IPS-18c (cell line): Measurements from ENCODE around the gene SMIM28.
"Not testable (repeated sequence)": the region's sequence is repeated elsewhere in the genome, so short reads cannot be mapped to it uniquely, and the experiment has no call there.

Source experiments
- H3K4me3 ChIP-seq: 2 replicates; pipeline ENCODE4 v1.7.0; 2013; ENCODE audit warnings: low read depth, mild to moderate bottlenecking, low read length, moderate library complexity; ENCODE audit not compliant: insufficient read depth
- H3K9me3 ChIP-seq: one replicate; pipeline ENCODE4 v1.6.1; 2013; ENCODE audit warnings: mild to moderate bottlenecking, low read length, moderate library complexity; ENCODE audit not compliant: control insufficient read depth, insufficient read depth

The SMIM28 gene

GRCh38 chr6:138418118-138418742, 40.5 kb downstream of the SMIM28 start:
- H3K9me3 ChIP-seq: no peaks in the 10 kb centered on the region
- H3K4me3 ChIP-seq: no peak overlapping the region

- H3K4me3 ChIP-seq: no peak overlapping the region
- peaks cover 2% of the 10 kb centered on the region for H3K9me3 ChIP-seq
Measured at GRCh38 chr6:138419766-138420165, 42.1 kb downstream of the SMIM28 start.

GRCh38 chr6:138420356-138420755, 42.7 kb downstream of the SMIM28 start:
- peaks cover 2% of the 10 kb centered on the region for H3K9me3 ChIP-seq
- H3K4me3 ChIP-seq: no peak overlapping the region

GRCh38 chr6:138421089-138421488, 43.4 kb downstream of the SMIM28 start:
- peaks cover 2% of the 10 kb centered on the region for H3K9me3 ChIP-seq

GRCh38 chr6:138421608-138422007, 43.9 kb downstream of the SMIM28 start:
- H3K4me3 ChIP-seq: no peak overlapping the region
- peaks cover 2% of the 10 kb centered on the region for H3K9me3 ChIP-seq

More at GRCh38 chr6:138421089-138421488, 43.4 kb downstream of the SMIM28 start:
- no peak overlapping the region for H3K4me3 ChIP-seq

- H3K4me3 ChIP-seq: no peak overlapping the region
- peaks cover 2% of the 10 kb centered on the region for H3K9me3 ChIP-seq
Measured at GRCh38 chr6:138422861-138423260, 45.2 kb downstream of the SMIM28 start.

- H3K4me3 ChIP-seq: no peak overlapping the region
- H3K9me3 ChIP-seq: peaks cover 2% of the 10 kb centered on the region
Measured at GRCh38 chr6:138424004-138424904, 46.5 kb downstream of the SMIM28 start.

- H3K4me3 ChIP-seq, H3K9me3 ChIP-seq: not testable (repeated sequence)
Measured at GRCh38 chr6:138425256-138425655, 47.6 kb downstream of the SMIM28 start.

GRCh38 chr6:138426500-138427123, 48.9 kb downstream of the SMIM28 start:
- Histone ChIP-seq H3K9me3 (peaks cover 2% of the 10 kb centered on the region), H3K4me3 (no peak overlapping the region)

- H3K4me3 ChIP-seq: no peak overlapping the region
- H3K9me3 ChIP-seq: peaks cover 2% of the 10 kb centered on the region
Measured at GRCh38 chr6:138427701-138428100, 50.0 kb downstream of the SMIM28 start.

GRCh38 chr6:138428944-138429598, 51.4 kb downstream of the SMIM28 start:
- no peak overlapping the region for H3K4me3 ChIP-seq

GRCh38 chr6:138429761-138430160, 52.1 kb downstream of the SMIM28 start:
- no peaks in the 10 kb centered on the region for H3K9me3 ChIP-seq
- H3K4me3 ChIP-seq: no peak overlapping the region

More at GRCh38 chr6:138428944-138429598, 51.4 kb downstream of the SMIM28 start:
- H3K9me3 ChIP-seq: peaks cover under 1% of the 10 kb centered on the region

GRCh38 chr6:138430361-138431145, 52.8 kb downstream of the SMIM28 start:
- no peaks in the 10 kb centered on the region for H3K9me3 ChIP-seq
- H3K4me3 ChIP-seq: no peak overlapping the region

GRCh38 chr6:138431256-138432062, 53.8 kb downstream of the SMIM28 start:
- Histone ChIP-seq H3K9me3 (no peaks in the 10 kb centered on the region), H3K4me3 (no peak overlapping the region)

GRCh38 chr6:138432063-138432356, 54.3 kb downstream of the SMIM28 start:
- no peaks in the 10 kb centered on the region for H3K9me3 ChIP-seq
- no peak overlapping the region for H3K4me3 ChIP-seq
